ENCODE data around the gene CFAP61. TPM values are rescaled to one million over a fixed set of nuclear protein-coding genes. Genes with fewer than 3 reads are reported as not detected.

The CFAP61 gene
- total and polyA plus RNA-seq, 5 donors from 2014 or later: not detected

- Mint-ChIP-seq H3K36me3 (no peaks in the 10 kb centered on the region), H3K4me3 (no peak overlapping the region), H3K9me3 (peaks cover 0 to 19% (median 2%) of the 10 kb centered on the region in 7 donors), H3K27me3 (peaks cover 10% of the 10 kb centered on the region), H3K27ac (no peak overlapping the region), H3K4me1 (no peaks in the 10 kb centered on the region)
- DNase-seq (no peak), ATAC-seq (ENCODE audit: low read depth in 2 of 2) (no peak)
- no peaks in the 10 kb centered on the region for H3K36me3 ChIP-seq (ENCODE audit: control insufficient read depth, insufficient read depth, low read length)
- no peaks in the 10 kb centered on the region for H3K4me1 ChIP-seq (ENCODE audit: control insufficient read depth, insufficient read depth, low read length, poor library complexity, severe bottlenecking)
- peaks cover 0 to 7% of the 10 kb centered on the region in 2 experiments for H3K9me3 ChIP-seq (ENCODE audit: control insufficient read depth in 2 of 2, low read length in 2 of 2)
- H3K4me3 ChIP-seq (ENCODE audit: low read depth, low read length): no peak overlapping the region
- H3K27ac ChIP-seq (ENCODE audit: insufficient read depth, low read length, poor library complexity, severe bottlenecking): no peak overlapping the region
- peaks cover 3% of the 10 kb centered on the region for H3K27me3 ChIP-seq (ENCODE audit: control insufficient read depth, insufficient read depth, low read length)
Measured at GRCh38 chr20:20134941-20135575, 82.7 kb downstream of the CFAP61 start.

GRCh38 chr20:20136313-20136712 is 84.0 kb downstream of the CFAP61 start:
- Histone ChIP-seq H3K36me3 (ENCODE audit: control insufficient read depth, insufficient read depth, low read length) (no peaks in the 10 kb centered on the region), H3K4me3 (ENCODE audit: low read depth, low read length) (no peak overlapping the region), H3K9me3 (ENCODE audit: control insufficient read depth in 2 of 2, low read length in 2 of 2) (peaks cover 0 to 2% of the 10 kb centered on the region in 2 experiments), H3K27me3 (ENCODE audit: control insufficient read depth, insufficient read depth, low read length) (peaks cover 3% of the 10 kb centered on the region), H3K4me1 (ENCODE audit: control insufficient read depth, insufficient read depth, low read length, poor library complexity, severe bottlenecking) (no peaks in the 10 kb centered on the region), H3K27ac (ENCODE audit: insufficient read depth, low read length, poor library complexity, severe bottlenecking) (no peak overlapping the region)
- Mint-ChIP-seq H3K36me3 (no peaks in the 10 kb centered on the region), H3K4me1 (no peaks in the 10 kb centered on the region), H3K4me3 (no peak overlapping the region), H3K9me3 (peaks cover 0 to 10% (median 2%) of the 10 kb centered on the region in 7 donors), H3K27me3 (peaks cover 5% of the 10 kb centered on the region), H3K27ac (no peak overlapping the region)
- no peak for DNase-seq
- ATAC-seq (ENCODE audit: low read depth in 2 of 2): no peak

GRCh38 chr20:20137851-20138250 is 85.5 kb downstream of the CFAP61 start:
- H3K4me1 ChIP-seq (ENCODE audit: control insufficient read depth, insufficient read depth, low read length, poor library complexity, severe bottlenecking): no peaks in the 10 kb centered on the region
- no peak overlapping the region for H3K4me3 ChIP-seq (ENCODE audit: low read depth, low read length)
- ATAC-seq (ENCODE audit: low read depth in 2 of 2): no peak
- H3K27me3 ChIP-seq (ENCODE audit: control insufficient read depth, insufficient read depth, low read length): no peaks in the 10 kb centered on the region
- H3K36me3 ChIP-seq (ENCODE audit: control insufficient read depth, insufficient read depth, low read length): no peaks in the 10 kb centered on the region
- H3K27ac ChIP-seq (ENCODE audit: insufficient read depth, low read length, poor library complexity, severe bottlenecking): no peak overlapping the region
- Mint-ChIP-seq H3K27ac (no peak overlapping the region), H3K4me3 (no peak overlapping the region), H3K36me3 (no peaks in the 10 kb centered on the region), H3K4me1 (no peaks in the 10 kb centered on the region), H3K9me3 (peaks cover 0 to 7% (median 2%) of the 10 kb centered on the region in 7 donors), H3K27me3 (no peaks in the 10 kb centered on the region)
- H3K9me3 ChIP-seq (ENCODE audit: control insufficient read depth in 2 of 2, low read length in 2 of 2): peaks cover 0 to 2% of the 10 kb centered on the region in 2 experiments
- DNase-seq: no peak

- Histone ChIP-seq H3K36me3 (ENCODE audit: control insufficient read depth, insufficient read depth, low read length) (no peaks in the 10 kb centered on the region), H3K4me1 (ENCODE audit: control insufficient read depth, insufficient read depth, low read length, poor library complexity, severe bottlenecking) (no peaks in the 10 kb centered on the region), H3K4me3 (ENCODE audit: low read depth, low read length) (no peak overlapping the region), H3K9me3 (ENCODE audit: control insufficient read depth in 2 of 2, low read length in 2 of 2) (peaks cover 0 to 2% of the 10 kb centered on the region in 2 experiments), H3K27ac (ENCODE audit: insufficient read depth, low read length, poor library complexity, severe bottlenecking) (no peak overlapping the region), H3K27me3 (ENCODE audit: control insufficient read depth, insufficient read depth, low read length) (no peaks in the 10 kb centered on the region)
- no peaks in the 10 kb centered on the region for H3K4me1 Mint-ChIP-seq
- H3K27ac Mint-ChIP-seq: no peak overlapping the region
- H3K4me3 Mint-ChIP-seq: no peak overlapping the region
- peaks cover 0 to 7% (median 2%) of the 10 kb centered on the region in 7 donors for H3K9me3 Mint-ChIP-seq
- ATAC-seq (ENCODE audit: low read depth in 2 of 2) (no peak), DNase-seq (no peak)
- H3K36me3 Mint-ChIP-seq: no peaks in the 10 kb centered on the region
- no peaks in the 10 kb centered on the region for H3K27me3 Mint-ChIP-seq
Measured at GRCh38 chr20:20138301-20139064, 86.2 kb downstream of the CFAP61 start.

- peaks cover 2 to 7% (median 3%) of the 10 kb centered on the region in 7 donors for H3K9me3 Mint-ChIP-seq
- Histone ChIP-seq H3K36me3 (ENCODE audit: control insufficient read depth, insufficient read depth, low read length) (no peaks in the 10 kb centered on the region), H3K4me3 (ENCODE audit: low read depth, low read length) (no peak overlapping the region), H3K4me1 (ENCODE audit: control insufficient read depth, insufficient read depth, low read length, poor library complexity, severe bottlenecking) (no peaks in the 10 kb centered on the region), H3K9me3 (ENCODE audit: control insufficient read depth in 2 of 2, low read length in 2 of 2) (peaks cover 0 to 2% of the 10 kb centered on the region in 2 experiments), H3K27ac (ENCODE audit: insufficient read depth, low read length, poor library complexity, severe bottlenecking) (no peak overlapping the region), H3K27me3 (ENCODE audit: control insufficient read depth, insufficient read depth, low read length) (no peaks in the 10 kb centered on the region)
- no peak overlapping the region for H3K27ac Mint-ChIP-seq
- no peak overlapping the region for H3K4me3 Mint-ChIP-seq
- no peaks in the 10 kb centered on the region for H3K36me3 Mint-ChIP-seq
- no peaks in the 10 kb centered on the region for H3K27me3 Mint-ChIP-seq
- DNase-seq: no peak
- H3K4me1 Mint-ChIP-seq: no peaks in the 10 kb centered on the region
- ATAC-seq (ENCODE audit: low read depth in 2 of 2): no peak
Measured at GRCh38 chr20:20139403-20139802, 87.1 kb downstream of the CFAP61 start.

GRCh38 chr20:20143165-20143564 is 90.8 kb downstream of the CFAP61 start:
- no peaks in the 10 kb centered on the region for H3K27me3 Mint-ChIP-seq
- Histone ChIP-seq H3K9me3 (ENCODE audit: control insufficient read depth in 2 of 2, low read length in 2 of 2) (no peaks in the 10 kb centered on the region), H3K27me3 (ENCODE audit: control insufficient read depth, insufficient read depth, low read length) (no peaks in the 10 kb centered on the region), H3K36me3 (ENCODE audit: control insufficient read depth, insufficient read depth, low read length) (no peaks in the 10 kb centered on the region), H3K4me3 (ENCODE audit: low read depth, low read length) (no peak overlapping the region), H3K4me1 (ENCODE audit: control insufficient read depth, insufficient read depth, low read length, poor library complexity, severe bottlenecking) (no peaks in the 10 kb centered on the region), H3K27ac (ENCODE audit: insufficient read depth, low read length, poor library complexity, severe bottlenecking) (no peak overlapping the region)
- no peaks in the 10 kb centered on the region for H3K36me3 Mint-ChIP-seq
- H3K4me1 Mint-ChIP-seq: no peaks in the 10 kb centered on the region
- no peak overlapping the region for H3K4me3 Mint-ChIP-seq
- H3K9me3 Mint-ChIP-seq: peaks cover 0 to 7% (median 6%) of the 10 kb centered on the region in 7 donors
- DNase-seq (no peak), ATAC-seq (ENCODE audit: low read depth in 2 of 2) (no peak)
- H3K27ac Mint-ChIP-seq: no peak overlapping the region

- H3K4me3 ChIP-seq (ENCODE audit: low read depth, low read length): no peak overlapping the region
- Mint-ChIP-seq H3K36me3 (no peaks in the 10 kb centered on the region), H3K4me1 (no peaks in the 10 kb centered on the region), H3K4me3 (no peak overlapping the region), H3K27ac (no peak overlapping the region), H3K9me3 (peaks cover 0 to 7% (median 6%) of the 10 kb centered on the region in 7 donors), H3K27me3 (no peaks in the 10 kb centered on the region)
- no peaks in the 10 kb centered on the region for H3K27me3 ChIP-seq (ENCODE audit: control insufficient read depth, insufficient read depth, low read length)
- H3K4me1 ChIP-seq (ENCODE audit: control insufficient read depth, insufficient read depth, low read length, poor library complexity, severe bottlenecking): no peaks in the 10 kb centered on the region
- no peak for ATAC-seq (ENCODE audit: low read depth in 2 of 2)
- no peak overlapping the region for H3K27ac ChIP-seq (ENCODE audit: insufficient read depth, low read length, poor library complexity, severe bottlenecking)
- H3K9me3 ChIP-seq (ENCODE audit: control insufficient read depth in 2 of 2, low read length in 2 of 2): no peaks in the 10 kb centered on the region
- no peak for DNase-seq
- H3K36me3 ChIP-seq (ENCODE audit: control insufficient read depth, insufficient read depth, low read length): no peaks in the 10 kb centered on the region
Measured at GRCh38 chr20:20143646-20144045, 91.3 kb downstream of the CFAP61 start.
